ENCODE data around the gene SPEG. TPM values are rescaled to one million over a fixed set of nuclear protein-coding genes. Genes with fewer than 3 reads are reported as not detected.
"Not testable (repeated sequence)": the region's sequence is repeated elsewhere in the genome, so short reads cannot be mapped to it uniquely, and the experiment has no call there.

Gene SPEG
- 1 to 10 TPM in 1 of 2 donors, under 1 TPM in 1; 0.79 to 1.7 TPM for total RNA-seq

DNA sequence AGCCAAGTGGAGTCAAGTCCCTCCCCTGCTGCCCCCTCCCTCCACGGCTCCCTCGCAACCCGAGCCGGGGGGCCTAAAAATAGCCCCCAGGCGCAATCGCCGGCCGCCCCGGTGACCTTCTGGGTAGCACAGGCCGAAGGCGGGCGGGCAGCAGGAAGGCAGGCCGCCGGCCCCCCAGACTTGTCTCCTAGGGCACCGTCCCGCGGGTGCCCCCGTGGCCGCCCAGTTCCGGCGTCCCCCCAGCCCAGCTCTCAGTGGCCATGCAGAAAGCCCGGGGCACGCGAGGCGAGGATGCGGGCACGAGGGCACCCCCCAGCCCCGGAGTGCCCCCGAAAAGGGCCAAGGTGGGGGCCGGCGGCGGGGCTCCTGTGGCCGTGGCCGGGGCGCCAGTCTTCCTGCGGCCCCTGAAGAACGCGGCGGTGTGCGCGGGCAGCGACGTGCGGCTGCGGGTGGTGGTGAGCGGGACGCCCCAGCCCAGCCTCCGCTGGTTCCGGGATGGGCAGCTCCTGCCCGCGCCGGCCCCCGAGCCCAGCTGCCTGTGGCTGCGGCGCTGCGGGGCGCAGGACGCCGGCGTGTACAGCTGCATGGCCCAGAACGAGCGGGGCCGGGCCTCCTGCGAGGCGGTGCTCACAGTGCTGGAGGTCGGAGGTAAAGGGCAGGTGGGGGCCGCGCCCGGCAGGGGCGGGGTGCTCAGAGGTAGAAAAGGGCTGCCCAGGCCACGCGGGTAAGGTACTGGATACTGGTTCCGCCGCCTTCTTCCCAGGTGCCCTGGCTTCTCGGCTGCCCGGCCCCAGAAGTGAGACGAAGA is at the start of gene SPEG:
Gene SPEG, plus strand, starts transcription at position 126 of the 808 bp plus-strand sequence. Its CDS starts 135 bp downstream, at position 261.
- Mint-ChIP-seq H3K27me3 (peaks cover 12% of the 10 kb centered on the region), H3K9me3 (no peaks in the 10 kb centered on the region), H3K36me3 (ENCODE audit: low read depth) (no peaks in the 10 kb centered on the region), H3K27ac (no peak within 1 kb of the TSS), H3K4me3 (no peak within 1 kb of the TSS), H3K4me1 (no peaks in the 10 kb centered on the region)
- ATAC-seq (replicated peaks): no peak

GRCh38 chr2:219384859-219385258 is 49.8 kb upstream of the SPEG start:
- no peak for ATAC-seq (replicated peaks)
- Mint-ChIP-seq H3K36me3 (ENCODE audit: low read depth) (peaks cover 75% of the 10 kb centered on the region), H3K4me1 (no peaks in the 10 kb centered on the region), H3K4me3 (no peak overlapping the region), H3K9me3 (no peaks in the 10 kb centered on the region), H3K27ac (no peak overlapping the region), H3K27me3 (no peaks in the 10 kb centered on the region)

DNA sequence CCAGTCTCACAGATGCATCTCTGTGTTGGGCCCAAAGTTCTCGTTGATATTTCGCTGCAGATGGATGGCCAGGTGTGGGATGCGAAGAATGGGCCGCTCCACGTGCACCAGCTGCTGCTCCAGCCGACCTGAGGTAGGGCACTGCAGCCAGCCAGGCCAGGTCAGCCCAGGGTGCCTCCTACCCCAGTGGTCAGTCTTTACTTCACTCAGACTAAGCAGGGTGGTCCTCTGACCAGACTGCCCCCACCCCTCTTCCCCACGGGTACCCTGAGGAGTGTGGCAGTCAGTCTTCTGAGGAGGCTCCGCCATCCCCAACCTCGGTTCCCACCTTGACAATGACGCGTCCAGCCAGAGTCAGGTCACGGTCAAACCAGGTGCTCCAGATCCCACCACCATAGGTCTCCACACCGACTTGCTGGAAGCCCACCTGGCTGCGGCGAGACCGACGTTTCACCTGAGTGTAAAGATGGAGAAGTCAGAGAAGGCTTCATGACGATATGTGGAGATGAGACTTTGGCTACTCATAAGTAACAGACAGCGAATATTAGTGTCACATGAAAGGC is 48.6 kb upstream of the SPEG start:
- ATAC-seq (replicated peaks): no peak
- Mint-ChIP-seq H3K4me3 (peak overlapping the region; percentile 95), H3K9me3 (no peaks in the 10 kb centered on the region), H3K36me3 (ENCODE audit: low read depth) (peaks cover 65% of the 10 kb centered on the region), H3K27me3 (no peaks in the 10 kb centered on the region), H3K4me1 (no peaks in the 10 kb centered on the region), H3K27ac (no peak overlapping the region)

GRCh38 chr2:219386532-219387280 is 47.9 kb upstream of the SPEG start:
- Mint-ChIP-seq H3K4me1 (no peaks in the 10 kb centered on the region), H3K27me3 (no peaks in the 10 kb centered on the region), H3K27ac (peak overlapping the region; percentile 97), H3K9me3 (no peaks in the 10 kb centered on the region), H3K36me3 (ENCODE audit: low read depth) (peaks cover 58% of the 10 kb centered on the region), H3K4me3 (peak overlapping the region; percentile 95)
- no peak for ATAC-seq (replicated peaks)

GRCh38 chr2:219387306-219388120 is 47.1 kb upstream of the SPEG start, which contains the start of gene DNPEP:
DNPEP (minus strand) TSS chr2:219387912; CDS start chr2:219387794, 118 bp downstream.
- ATAC-seq (replicated peaks): peak; percentile 57
- Mint-ChIP-seq H3K27ac (peak within 1 kb of the TSS; percentile 97), H3K9me3 (no peaks in the 10 kb centered on the region), H3K4me3 (peak within 1 kb of the TSS; percentile 95), H3K4me1 (no peaks in the 10 kb centered on the region), H3K27me3 (no peaks in the 10 kb centered on the region), H3K36me3 (ENCODE audit: low read depth) (peaks cover 50% of the 10 kb centered on the region)

GRCh38 chr2:219388121-219388906 is 46.3 kb upstream of the SPEG start:
- peak; percentile 83 for ATAC-seq (replicated peaks)
- H3K36me3 Mint-ChIP-seq (ENCODE audit: low read depth): peaks cover 42% of the 10 kb centered on the region
- no peaks in the 10 kb centered on the region for H3K27me3 Mint-ChIP-seq
- peak overlapping the region; percentile 81 for H3K27ac Mint-ChIP-seq
- peak overlapping the region; percentile 95 for H3K4me3 Mint-ChIP-seq
- no peaks in the 10 kb centered on the region for H3K9me3 Mint-ChIP-seq
- no peaks in the 10 kb centered on the region for H3K4me1 Mint-ChIP-seq

DNA sequence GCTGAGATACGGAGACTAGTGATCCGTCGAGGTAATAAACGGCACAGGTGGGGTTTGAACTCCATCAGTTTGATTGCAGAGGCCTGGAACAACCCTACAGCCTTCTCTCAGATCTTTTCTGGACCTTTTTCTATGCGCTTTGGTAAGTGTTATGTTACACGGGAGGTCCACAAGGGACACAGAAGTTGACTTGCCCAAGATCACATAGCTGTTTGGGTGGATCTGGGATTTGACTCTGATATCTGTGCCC is 45.8 kb upstream of the SPEG start:
- Mint-ChIP-seq H3K27ac (peak overlapping the region; percentile 81), H3K4me3 (peak overlapping the region; percentile 95), H3K9me3 (no peaks in the 10 kb centered on the region)

GRCh38 chr2:219392754-219393153 is 41.9 kb upstream of the SPEG start:
- H3K27me3 Mint-ChIP-seq: no peaks in the 10 kb centered on the region
- peaks cover 10% of the 10 kb centered on the region for H3K4me1 Mint-ChIP-seq
- ATAC-seq (replicated peaks): no peak
- no peak overlapping the region for H3K27ac Mint-ChIP-seq
- no peaks in the 10 kb centered on the region for H3K36me3 Mint-ChIP-seq (ENCODE audit: low read depth)
- no peaks in the 10 kb centered on the region for H3K9me3 Mint-ChIP-seq
- no peak overlapping the region for H3K4me3 Mint-ChIP-seq

More for the DNA sequence above, 45.8 kb upstream of the SPEG start:
- no peak for ATAC-seq (replicated peaks)
- Mint-ChIP-seq H3K36me3 (ENCODE audit: low read depth) (peaks cover 37% of the 10 kb centered on the region), H3K27me3 (no peaks in the 10 kb centered on the region), H3K4me1 (no peaks in the 10 kb centered on the region)

DNA sequence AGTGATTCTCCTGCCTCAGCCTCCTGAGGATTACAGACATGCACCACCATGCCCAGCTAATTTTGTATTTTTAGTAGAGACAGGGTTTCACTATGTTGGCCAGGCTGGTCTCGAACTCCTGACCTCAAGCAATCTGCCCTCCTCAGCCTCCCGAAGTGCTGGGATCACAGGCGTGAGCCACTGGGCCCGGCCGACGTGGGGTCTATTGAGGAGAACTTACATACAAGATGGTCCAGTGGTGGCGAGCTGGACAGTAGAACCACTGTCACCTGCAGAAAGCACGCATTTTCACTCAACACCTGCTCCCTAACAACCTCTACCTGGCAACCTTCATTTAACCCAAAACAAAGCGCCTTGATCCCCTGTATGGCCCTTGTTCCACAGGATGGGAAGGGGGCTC is 39.6 kb upstream of the SPEG start:
- not testable (repeated sequence) for H3K27ac Mint-ChIP-seq; H3K4me1 Mint-ChIP-seq; H3K4me3 Mint-ChIP-seq; H3K36me3 Mint-ChIP-seq (ENCODE audit: low read depth); H3K9me3 Mint-ChIP-seq; H3K27me3 Mint-ChIP-seq; ATAC-seq (replicated peaks)

- no peak overlapping the region for H3K27ac Mint-ChIP-seq
- no peak overlapping the region for H3K4me3 Mint-ChIP-seq
- no peaks in the 10 kb centered on the region for H3K9me3 Mint-ChIP-seq
- peaks cover 10% of the 10 kb centered on the region for H3K4me1 Mint-ChIP-seq
- H3K36me3 Mint-ChIP-seq (ENCODE audit: low read depth): no peaks in the 10 kb centered on the region
- H3K27me3 Mint-ChIP-seq: no peaks in the 10 kb centered on the region
- no peak for ATAC-seq (replicated peaks)
Observed at GRCh38 chr2:219395609-219396008, 39.0 kb upstream of the SPEG start.

GRCh38 chr2:219396863-219397457 is 37.7 kb upstream of the SPEG start:
- Mint-ChIP-seq H3K4me3 (peak overlapping the region; percentile 15), H3K4me1 (peaks cover 10% of the 10 kb centered on the region), H3K27me3 (no peaks in the 10 kb centered on the region), H3K27ac (peak overlapping the region; percentile 82), H3K36me3 (ENCODE audit: low read depth) (no peaks in the 10 kb centered on the region), H3K9me3 (no peaks in the 10 kb centered on the region)
- ATAC-seq (replicated peaks): peak; percentile 40

DNA sequence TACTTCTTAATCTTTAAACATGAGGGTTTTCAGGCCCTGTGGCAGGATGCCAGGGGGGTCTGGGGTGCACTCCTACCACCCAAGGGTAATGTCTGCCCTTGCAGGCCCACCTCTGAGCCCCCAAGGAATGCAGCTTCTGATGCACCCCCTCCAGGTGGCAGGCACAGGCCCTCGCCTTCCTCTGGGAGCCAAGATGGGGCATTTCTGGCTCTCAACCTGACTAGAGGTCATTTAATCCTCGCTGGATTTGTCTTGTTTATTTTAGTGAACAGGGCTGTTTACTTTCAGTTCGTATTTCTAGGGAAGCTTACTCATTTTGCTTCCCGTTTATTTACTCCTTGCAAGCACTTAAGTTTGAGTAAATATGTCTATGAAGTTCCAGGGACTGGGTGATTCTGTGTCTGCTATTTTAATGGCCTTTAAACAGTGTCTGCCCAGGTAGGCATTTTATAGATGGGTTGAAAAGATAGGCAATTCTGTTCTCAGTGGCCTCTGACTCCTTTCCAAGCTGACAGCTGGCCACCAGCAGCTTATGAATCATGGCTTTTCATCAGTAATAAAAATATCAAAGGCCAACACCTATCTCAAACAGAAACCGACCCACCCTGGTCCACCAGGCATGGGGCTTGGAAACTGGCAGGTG is 35.8 kb upstream of the SPEG start:
- Mint-ChIP-seq H3K9me3 (no peaks in the 10 kb centered on the region), H3K4me3 (no peak overlapping the region)

More for the DNA sequence above, 35.8 kb upstream of the SPEG start:
- no peak overlapping the region for H3K27ac Mint-ChIP-seq
- H3K4me1 Mint-ChIP-seq: peaks cover 10% of the 10 kb centered on the region
- no peak for ATAC-seq (replicated peaks)
- H3K36me3 Mint-ChIP-seq (ENCODE audit: low read depth): no peaks in the 10 kb centered on the region
- no peaks in the 10 kb centered on the region for H3K27me3 Mint-ChIP-seq
